AG08396 (cell line): ENCODE data around the gene PICK1.
"Not testable (repeated sequence)": the region's sequence is repeated elsewhere in the genome, so short reads cannot be mapped to it uniquely, and the experiment has no call there.

Source experiments
- DNase-seq: peaks from one replicate; pipeline ENCODE4 v3.0.0; 2012; ENCODE audit warnings: low spot score, mixed read lengths

Gene PICK1

GRCh38 chr22:38030311-38031133 is 26.7 kb upstream of the PICK1 start:
- DNase-seq, result no peak

GRCh38 chr22:38031491-38031890 is 25.7 kb upstream of the PICK1 start:
- DNase-seq, result no peak

GRCh38 chr22:38032681-38033521 is 24.3 kb upstream of the PICK1 start:
- peak; percentile 53 for DNase-seq

GRCh38 chr22:38033522-38034277 is 23.5 kb upstream of the PICK1 start:
- DNase-seq, result no peak

GRCh38 chr22:38034278-38034882 is 22.8 kb upstream of the PICK1 start:
- DNase-seq, result peak; percentile 96

- no peak for DNase-seq
These were observed 22.2 kb upstream of the PICK1 start for GRCh38 chr22:38034884-38035529.

GRCh38 chr22:38035530-38035885 is 21.7 kb upstream of the PICK1 start:
- DNase-seq, result no peak

- DNase-seq, result no peak
These were observed 20.7 kb upstream of the PICK1 start for GRCh38 chr22:38036392-38037062.

GRCh38 chr22:38037367-38038150 is 19.6 kb upstream of the PICK1 start:
- not testable (repeated sequence) for DNase-seq

GRCh38 chr22:38038426-38038825 is 18.8 kb upstream of the PICK1 start:
- DNase-seq, result no peak

GRCh38 chr22:38038890-38039812 is 18.1 kb upstream of the PICK1 start:
- no peak for DNase-seq

GRCh38 chr22:38040953-38041759 is 16.0 kb upstream of the PICK1 start:
- no peak for DNase-seq

GRCh38 chr22:38041760-38042487 is 15.3 kb upstream of the PICK1 start:
- no peak for DNase-seq

GRCh38 chr22:38042488-38042790 is 14.8 kb upstream of the PICK1 start:
- DNase-seq, result no peak

GRCh38 chr22:38043151-38044039 is 13.8 kb upstream of the PICK1 start:
- DNase-seq, result no peak

GRCh38 chr22:38046070-38046748 is 11.0 kb upstream of the PICK1 start:
- no peak for DNase-seq
